ENCODE data around the gene NLRP11.

GRCh38 chr19:55867101-55867500, 35.3 kb upstream of the NLRP11 start:
- TF ChIP-seq CTCF (IDR thresholded peaks at IDR 0.05) (no peak), POLR2A (IDR thresholded peaks at IDR 0.05) (no peak)
